Suprapubic skin (tissue), 3 donors: ENCODE measurements around the gene TRAIP.

Source experiments
- EP300 ChIP-seq: sonication (generic); formaldehyde crosslinking; IDR thresholded peaks from one replicate; pipeline ENCODE4 v1.6.1; 2017; ENCODE audit warnings: antibody characterized with exemption
- TF ChIP-seq, protein P1 (sequence below), 2 donors: fragments of 200-600 bp in 1 of 2; fragments of 450-650 bp in 1 of 2; sonication (generic) in 1 of 2; IDR thresholded peaks; one replicate each; pipeline ENCODE4 v1.5.1; 2016 to 2019; ENCODE audit warnings: antibody characterized with exemption in 2 of 2, mild to moderate bottlenecking in 1 of 2, moderate library complexity in 1 of 2

DNA sequence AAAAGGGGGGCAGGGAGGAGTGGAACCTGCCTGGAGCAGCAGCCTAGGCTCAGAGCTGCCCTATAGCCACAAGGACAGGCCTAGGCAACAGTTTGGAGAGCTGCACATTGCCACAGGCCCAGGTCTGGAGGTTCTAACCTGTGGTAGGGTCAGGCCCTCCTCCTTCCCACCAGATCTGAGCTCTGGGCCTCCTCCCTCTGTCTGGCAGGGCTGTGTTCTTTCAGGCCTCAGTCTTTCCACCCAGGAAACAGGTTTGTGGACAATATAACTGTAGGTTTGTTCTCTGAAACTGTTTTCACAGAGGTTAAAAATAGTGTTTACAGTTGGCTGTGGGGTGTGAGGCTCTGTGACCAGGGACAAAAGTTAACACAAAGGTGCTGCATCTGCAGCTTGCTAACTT lies 22.3 kb upstream of the TRAIP start:
- TF ChIP-seq, protein P1, sequence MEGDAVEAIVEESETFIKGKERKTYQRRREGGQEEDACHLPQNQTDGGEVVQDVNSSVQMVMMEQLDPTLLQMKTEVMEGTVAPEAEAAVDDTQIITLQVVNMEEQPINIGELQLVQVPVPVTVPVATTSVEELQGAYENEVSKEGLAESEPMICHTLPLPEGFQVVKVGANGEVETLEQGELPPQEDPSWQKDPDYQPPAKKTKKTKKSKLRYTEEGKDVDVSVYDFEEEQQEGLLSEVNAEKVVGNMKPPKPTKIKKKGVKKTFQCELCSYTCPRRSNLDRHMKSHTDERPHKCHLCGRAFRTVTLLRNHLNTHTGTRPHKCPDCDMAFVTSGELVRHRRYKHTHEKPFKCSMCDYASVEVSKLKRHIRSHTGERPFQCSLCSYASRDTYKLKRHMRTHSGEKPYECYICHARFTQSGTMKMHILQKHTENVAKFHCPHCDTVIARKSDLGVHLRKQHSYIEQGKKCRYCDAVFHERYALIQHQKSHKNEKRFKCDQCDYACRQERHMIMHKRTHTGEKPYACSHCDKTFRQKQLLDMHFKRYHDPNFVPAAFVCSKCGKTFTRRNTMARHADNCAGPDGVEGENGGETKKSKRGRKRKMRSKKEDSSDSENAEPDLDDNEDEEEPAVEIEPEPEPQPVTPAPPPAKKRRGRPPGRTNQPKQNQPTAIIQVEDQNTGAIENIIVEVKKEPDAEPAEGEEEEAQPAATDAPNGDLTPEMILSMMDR (IDR thresholded peaks at IDR 0.05): no peak
- TF ChIP-seq EP300: no peak
